HG02938 (cell line): ENCODE results near the gene A2ML1.
"Not testable (repeated sequence)": the region's sequence is repeated elsewhere in the genome, so short reads cannot be mapped to it uniquely, and the experiment has no call there.

ENCODE experiments used
- ATAC-seq: cut with Tn5 transposase; IDR thresholded peaks from one replicate; pipeline ENCODE4 v1.9.1; 2021; ENCODE audit warnings: mild to moderate bottlenecking, moderate library complexity; ENCODE audit not compliant: unreplicated experiment

The A2ML1 gene

GRCh38 chr12:8904665-8905064 lies 82.2 kb downstream of the A2ML1 start:
- ATAC-seq: no peak

GRCh38 chr12:8905546-8905945 lies 83.1 kb downstream of the A2ML1 start:
- no peak for ATAC-seq

GRCh38 chr12:8906266-8907180 lies 84.1 kb downstream of the A2ML1 start:
- ATAC-seq: no peak

DNA sequence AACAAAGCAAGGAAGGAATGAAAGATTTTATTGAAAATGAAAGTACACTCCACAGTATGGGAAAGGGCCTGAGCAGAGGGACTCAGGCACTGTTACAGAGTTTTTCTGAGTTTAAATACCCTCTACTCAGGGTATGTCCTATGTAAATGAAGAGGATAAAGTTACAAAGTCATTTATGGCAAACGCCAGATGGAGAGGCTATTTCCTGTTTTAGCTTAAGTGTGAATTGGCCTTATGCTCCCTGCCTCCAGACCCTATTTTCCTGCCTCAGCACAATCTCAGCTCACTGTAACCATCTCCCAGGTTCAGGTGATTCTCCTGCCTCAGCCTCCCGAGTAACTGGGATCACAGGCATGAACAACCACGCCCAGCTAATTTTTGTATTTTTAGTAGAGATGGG lies 85.1 kb downstream of the A2ML1 start:
- ATAC-seq: no peak

- no peak for ATAC-seq
These were observed 87.3 kb downstream of the A2ML1 start for GRCh38 chr12:8909752-8910151.

DNA sequence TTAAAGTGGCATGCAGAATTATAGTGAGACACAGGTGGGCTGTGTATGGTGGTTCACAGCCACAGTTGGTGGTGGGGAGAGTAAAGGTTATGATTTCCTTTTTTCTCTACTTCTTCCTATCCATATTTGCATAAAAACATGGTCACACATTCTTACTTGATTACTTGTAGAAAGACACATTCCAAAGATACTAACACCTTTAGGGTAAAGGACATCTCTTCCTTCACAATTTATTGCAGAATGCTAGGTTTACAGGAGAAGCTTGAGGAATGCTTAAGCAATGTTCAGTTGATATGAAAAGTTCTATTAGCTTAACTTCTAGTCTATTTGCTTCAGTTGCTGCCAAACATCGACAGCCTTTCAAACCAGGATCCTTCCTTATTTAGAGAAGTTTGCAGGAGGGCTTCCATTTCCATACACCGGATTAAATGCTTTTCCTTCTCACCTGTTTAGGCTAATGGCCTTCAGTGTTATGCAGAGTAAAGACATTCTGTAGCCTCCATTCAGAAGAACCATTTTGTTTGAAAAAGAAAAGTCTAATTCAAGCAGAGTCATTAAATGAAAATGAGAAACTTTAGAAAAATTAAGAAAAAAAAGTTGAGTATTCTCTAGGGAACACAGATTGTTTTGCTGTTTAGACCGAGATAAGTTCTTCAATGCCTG lies 89.3 kb downstream of the A2ML1 start:
- ATAC-seq: no peak

GRCh38 chr12:8912914-8913313 lies 90.5 kb downstream of the A2ML1 start:
- no peak for ATAC-seq

DNA sequence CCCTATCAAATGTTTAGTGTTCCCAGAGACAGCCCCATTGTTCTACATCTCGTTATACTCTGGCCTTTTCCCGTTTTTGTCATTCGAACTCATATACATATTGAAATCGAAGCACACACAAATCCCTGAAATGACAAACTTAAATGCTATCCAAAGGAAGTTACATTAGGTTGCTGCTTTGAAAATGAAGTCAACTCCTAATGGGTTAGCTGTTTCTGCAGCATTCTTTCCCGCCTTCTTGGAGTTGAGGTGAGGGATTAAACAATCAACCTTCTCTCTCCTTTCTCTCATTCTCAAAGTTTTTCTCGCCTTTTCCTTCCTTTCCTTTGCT lies 91.2 kb downstream of the A2ML1 start:
- no peak for ATAC-seq

DNA sequence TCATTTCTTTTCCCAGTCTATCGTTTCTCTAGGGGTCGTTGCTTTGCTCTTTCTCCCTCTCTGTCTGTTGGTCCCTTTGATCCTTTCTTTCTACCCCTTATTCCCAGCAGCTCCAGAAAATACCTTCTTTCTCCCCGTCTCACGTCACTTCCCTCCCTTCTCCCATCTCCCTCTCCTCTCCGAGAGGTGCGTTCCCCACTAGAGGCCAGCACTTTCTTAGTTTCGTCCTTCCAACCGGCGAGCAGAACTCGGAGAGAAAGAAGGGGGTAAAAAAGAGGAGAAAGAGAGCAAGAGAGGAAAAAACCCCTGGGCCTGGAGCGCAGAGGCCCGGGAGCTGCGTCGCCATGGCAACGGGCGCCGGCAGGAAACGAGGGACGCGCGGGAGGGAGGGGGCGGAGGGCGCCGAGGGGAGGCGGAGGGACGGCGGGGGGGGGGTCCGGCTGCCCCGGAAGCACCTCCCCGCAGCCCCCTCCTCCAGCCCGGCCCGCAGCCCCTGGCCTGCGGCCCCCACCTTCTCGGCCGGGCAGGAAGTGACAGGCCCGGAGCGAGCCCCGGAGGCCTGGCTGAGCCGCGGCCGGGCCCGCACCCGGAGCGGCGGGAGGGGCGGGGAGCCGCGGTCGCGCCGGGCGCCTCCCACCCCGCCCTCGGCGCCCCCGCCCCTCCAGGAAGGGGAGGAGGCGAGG lies 91.8 kb downstream of the A2ML1 start, which contains the start of gene PHC1:
PHC1 (plus strand) TSS at position 477 of the 683 bp plus-strand sequence. CDS start 3,169 bp downstream, outside the sequence.
- ATAC-seq: peak; percentile 44

- peak; percentile 76 for ATAC-seq
These were observed 92.5 kb downstream of the A2ML1 start for GRCh38 chr12:8914716-8915526.

DNA sequence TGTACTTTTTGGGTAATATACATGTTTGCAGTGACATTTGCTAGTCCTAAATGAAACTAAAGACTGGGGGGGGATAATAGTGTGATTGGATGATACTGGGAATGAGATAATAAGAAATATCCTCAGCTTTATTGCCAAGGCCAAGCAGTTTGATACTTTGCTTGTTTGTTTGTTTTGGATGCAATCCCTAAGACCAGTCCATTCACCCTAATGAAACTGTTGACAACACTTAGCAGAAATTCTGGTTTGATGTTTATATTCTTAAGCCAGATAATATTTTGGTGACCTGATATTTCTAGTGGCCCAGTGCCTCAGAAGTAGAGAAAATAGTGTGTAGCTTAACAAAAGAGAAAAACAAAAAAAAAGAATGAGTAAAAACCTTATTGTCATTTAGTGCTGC lies 93.7 kb downstream of the A2ML1 start:
- ATAC-seq: no peak

DNA sequence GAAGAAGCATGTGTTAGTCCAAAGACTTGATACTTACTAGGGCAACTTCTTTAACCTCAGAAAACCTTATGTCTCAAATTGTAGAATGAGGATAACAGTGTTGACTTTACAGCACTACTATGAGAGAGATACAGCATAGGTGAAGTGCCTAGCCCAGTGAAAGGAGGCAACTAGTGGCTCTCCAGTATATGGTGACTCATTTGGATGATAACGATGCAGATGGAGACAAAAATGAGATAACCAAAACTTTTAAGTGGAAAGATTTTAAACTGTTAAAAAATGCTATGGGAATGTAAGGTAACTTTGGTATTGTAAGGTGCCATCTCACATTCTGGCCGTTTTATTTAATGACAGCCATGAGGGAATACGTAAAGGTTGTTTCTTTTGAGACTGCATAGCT lies 94.6 kb downstream of the A2ML1 start:
- no peak for ATAC-seq

DNA sequence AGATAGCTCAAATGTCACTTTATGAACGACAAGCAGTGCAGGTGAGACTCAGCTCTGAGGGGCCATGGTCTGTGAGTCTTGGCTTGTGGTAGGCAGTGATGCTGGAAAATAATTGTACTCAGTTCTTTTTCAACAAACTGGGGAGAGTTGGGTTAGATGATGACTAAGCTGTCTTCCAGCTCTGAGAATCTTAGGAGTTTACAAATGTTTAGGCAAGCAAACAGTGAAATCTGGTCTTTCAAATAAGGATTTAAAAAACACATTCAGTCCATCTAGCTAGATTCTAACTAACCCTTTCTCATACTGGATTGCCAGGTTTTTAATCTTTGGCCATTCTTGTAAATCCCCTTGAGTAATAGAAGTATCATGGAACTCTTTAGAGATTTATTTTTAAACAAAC lies 95.3 kb downstream of the A2ML1 start:
- ATAC-seq: no peak

- ATAC-seq: not testable (repeated sequence)
These were observed 97.2 kb downstream of the A2ML1 start for GRCh38 chr12:8919643-8920042.

- ATAC-seq: no peak
These were observed 100.1 kb downstream of the A2ML1 start for GRCh38 chr12:8922544-8922943.
